Cardiac septum (tissue), 1 donor: ENCODE results near the gene EMSY. TPM values are rescaled to one million over a fixed set of nuclear protein-coding genes. Genes with fewer than 3 reads are reported as not detected.

Experiments used
- DNase-seq: peaks from one replicate; pipeline ENCODE4 v3.0.0-alpha.2; 2020; ENCODE audit warnings: low spot score
- intact Hi-C: fragments of 100-400 bp; cut with DNase I; formaldehyde crosslinking; loops from one replicate; pipeline ENCODE4 v1.14.0; 2022
- total RNA-seq: library from RNA; stranded (reverse); fragmentation: NEBNext Ultra II Directional; extraction: Animal tissue kit (Norgen Biotek cat#: 25700); gene quantifications from one replicate; pipeline ENCODE4 v1.2.1, GENCODE V29; 2021
- donor health status: DM: no; HTN: no; CAD: no.

The EMSY gene
- total RNA-seq, 1 donor from 2014 or later = 17.0 TPM

DNA sequence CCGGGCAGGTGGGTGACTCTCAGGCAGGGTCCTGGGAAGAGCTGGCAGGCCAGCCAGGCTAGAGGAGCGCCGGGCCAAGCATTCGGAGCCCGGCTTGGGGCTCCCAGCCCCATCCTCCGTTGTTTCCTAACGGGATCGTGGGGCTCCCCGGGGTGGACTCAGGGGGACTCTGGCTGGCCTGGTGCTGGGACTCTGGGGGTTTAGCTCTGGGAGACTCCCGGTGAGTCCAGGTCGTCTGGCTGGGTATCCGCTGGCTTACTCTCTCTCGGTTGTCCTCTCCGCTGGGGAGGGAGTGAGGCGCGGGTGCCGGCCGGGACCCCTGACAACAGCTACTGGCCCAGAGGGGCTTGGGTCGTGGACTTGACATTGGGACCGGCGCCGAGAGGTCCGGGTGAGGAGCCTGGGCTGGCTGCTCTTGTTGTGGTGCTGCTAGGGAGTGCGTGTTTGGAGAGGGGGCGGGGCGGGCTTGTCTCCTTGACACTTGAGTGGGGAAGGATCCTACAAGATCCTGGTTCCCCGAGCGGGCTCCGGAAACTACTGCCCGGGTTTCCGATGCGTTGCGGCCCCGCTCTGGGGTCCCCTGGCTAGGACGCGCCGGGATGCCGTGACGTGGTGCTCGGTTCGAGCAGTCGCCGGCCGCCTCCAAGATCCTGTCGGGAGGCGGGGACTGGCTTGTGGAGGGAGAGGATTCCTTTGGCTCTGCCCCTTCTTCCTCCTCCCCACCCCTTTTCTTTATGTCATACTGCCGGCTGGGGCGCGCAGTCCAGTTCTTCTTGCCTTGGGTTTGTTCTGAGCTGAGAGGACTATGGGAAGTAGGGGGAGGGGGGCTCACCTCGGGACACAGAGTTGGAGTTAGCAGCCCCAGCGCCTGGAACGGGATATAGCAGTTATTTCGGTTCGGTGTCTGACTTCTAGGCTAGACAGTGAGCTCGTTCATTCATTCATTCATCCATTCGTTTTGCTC lies 585 bp downstream of the EMSY start:
- intact Hi-C loops = loop anchor here (10.0 kb wide), 1 partner anchor 211 kb away; no protein-coding TSS in a partner anchor
- peak; percentile 81 for DNase-seq

DNA sequence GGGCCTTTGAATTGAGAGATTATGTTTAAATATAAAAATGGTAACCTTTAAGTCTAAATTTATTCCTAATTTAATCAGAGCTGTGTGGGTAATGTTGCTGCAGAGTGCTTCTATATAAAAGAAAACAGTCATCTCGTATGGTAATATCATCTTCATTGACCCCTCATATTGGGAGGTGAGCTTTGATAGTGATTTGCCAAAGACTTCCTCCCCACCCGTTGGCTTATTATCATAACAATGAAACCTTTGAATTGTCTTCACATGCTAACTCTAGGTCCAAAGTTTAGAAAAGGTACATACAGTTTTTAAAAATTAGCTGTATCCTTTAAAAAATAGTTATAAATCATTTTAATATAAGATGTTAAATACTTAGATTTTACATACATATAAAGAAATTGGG lies 3.7 kb downstream of the EMSY start:
- DNase-seq = no peak
- intact Hi-C loops = loop anchor here (10.0 kb wide), 1 partner anchor 214 kb away; no protein-coding TSS in a partner anchor

DNA sequence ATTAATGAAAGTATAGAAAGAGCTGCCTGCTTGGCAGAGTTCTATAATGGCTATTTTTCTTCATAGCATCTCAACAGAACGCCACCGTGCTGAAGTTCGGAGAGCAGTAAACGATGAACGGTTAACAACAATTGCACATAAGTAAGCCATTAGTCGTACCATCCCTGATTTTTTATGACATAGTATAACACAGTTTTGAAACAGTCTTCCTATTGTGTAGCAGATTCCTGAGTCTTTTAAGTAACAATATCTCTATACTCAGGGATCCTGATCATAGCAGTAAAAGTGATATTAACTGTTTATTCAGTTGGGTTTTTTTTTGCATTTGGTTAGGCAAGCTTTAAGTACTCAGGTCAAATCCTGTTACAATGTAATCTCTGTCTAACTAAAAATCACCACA lies 8.4 kb downstream of the EMSY start:
- DNase-seq = no peak
- intact Hi-C loops = no loop called here

DNA sequence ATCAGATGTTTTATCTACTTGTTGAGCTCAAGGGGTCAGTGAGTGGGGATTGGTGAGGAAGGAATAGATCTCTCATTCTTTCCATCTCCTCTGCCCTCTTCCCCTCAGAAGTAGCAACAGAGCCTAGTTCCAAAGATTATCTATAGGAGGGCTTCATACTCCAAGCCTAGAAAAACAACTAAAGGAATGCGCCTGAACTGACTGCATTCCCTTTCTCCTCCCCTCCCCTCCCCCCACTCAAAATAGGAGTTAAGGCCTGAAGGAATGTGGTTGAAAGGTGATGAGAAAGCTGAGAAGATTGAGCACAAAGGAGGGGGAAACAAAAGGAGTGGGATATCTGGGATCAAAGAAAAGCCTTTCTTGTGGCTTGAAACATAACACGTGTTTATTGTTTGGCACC lies 10.5 kb downstream of the EMSY start:
- intact Hi-C loops = no loop called here
- DNase-seq = no peak

DNA sequence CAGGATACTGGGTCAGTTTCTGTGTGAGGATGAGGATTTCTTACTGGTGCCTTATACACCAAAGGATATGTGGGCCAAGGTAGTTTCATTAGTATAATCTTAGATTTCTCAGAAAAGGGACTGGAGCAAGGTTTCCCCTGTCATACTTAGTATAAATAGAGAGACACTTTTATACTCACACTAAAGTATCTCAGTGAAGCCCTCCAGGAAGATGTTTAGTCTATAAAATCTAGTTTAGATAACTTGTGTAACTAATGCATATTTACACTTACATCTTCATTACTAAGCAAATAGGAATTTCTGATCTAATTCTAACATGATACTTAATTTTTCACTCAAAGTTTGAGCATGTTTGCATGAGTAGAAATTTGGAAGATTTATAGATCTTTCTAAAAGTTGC lies 11.1 kb downstream of the EMSY start:
- DNase-seq = no peak
- intact Hi-C loops = no loop called here

DNA sequence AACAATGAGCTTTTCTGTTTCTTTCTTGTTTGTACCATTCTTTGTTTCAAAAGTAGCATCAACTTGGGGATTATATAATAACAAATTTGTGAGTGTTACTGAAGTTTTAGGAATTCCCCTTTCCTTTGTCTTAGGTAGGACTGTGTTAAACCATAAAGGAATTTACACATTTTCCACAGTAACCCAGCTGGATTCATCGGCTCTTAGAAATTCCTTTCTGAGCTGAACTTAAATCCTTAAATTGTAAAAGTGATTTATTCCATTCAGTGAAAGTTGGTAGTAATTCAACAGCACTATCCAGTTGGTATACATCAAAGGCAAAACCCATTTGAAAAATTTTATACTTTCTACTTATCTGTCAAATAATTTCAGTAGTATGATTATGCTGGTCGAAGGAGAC lies 11.8 kb downstream of the EMSY start:
- intact Hi-C loops = no loop called here

DNA sequence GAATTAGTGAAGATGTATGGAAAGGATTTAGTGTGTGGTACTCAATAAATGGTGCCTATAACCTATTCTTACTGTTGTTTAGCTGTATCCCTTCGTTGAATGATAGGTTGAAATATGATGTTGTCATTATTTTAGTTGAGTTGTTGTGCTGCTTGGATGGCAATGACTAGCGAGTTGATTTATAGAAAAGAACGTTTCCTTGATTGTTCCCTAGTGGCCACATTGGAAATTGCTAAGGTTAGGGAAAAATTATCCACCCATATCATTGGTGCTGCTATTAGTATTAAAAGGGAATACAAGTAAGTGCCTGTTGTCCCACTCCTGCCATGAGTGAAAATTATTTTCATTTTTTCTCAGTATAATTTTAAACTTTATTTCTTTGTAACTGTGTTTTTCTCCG lies 14.5 kb downstream of the EMSY start:
- no peak for DNase-seq
- intact Hi-C loops = no loop called here

More for the DNA sequence above, 11.8 kb downstream of the EMSY start:
- no peak for DNase-seq

DNA sequence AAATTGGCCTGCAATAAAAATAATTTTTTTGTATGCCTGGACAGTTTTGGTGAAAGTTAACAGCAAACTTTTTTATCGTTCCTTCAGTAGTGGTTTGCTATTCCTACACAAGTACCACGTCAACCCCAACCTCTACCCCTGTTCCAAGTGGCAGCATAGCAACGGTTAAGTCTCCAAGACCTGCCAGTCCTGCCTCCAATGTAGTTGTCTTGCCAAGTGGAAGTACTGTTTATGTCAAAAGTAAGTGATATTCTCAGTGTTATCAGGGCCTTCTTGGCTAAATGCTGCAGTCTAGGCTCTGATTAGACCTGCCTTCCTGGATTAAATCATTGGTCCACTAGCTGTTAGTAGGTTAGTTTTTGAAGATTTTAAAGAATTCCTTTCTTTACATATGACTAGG lies 15.0 kb downstream of the EMSY start:
- intact Hi-C loops = no loop called here
- DNase-seq = no peak

DNA sequence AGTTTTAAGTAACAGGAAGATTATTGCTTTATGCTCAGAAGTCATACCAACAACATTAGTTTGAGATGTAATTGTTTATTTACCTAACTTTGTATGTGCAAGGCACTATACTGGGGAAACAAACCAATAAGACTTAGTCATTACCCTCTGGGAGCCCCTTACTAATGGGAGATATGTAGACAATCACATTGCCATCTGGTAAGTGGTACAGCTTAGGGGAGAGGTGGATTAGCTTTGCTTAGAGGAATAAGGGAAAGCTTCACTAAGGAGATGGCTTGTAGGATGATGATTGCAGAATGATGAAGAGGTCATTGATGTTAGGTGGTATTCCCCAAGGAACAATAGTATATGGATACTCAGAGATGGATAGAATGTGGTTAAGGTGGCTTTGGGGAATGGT lies 17.5 kb downstream of the EMSY start:
- DNase-seq = no peak
- intact Hi-C loops = no loop called here

DNA sequence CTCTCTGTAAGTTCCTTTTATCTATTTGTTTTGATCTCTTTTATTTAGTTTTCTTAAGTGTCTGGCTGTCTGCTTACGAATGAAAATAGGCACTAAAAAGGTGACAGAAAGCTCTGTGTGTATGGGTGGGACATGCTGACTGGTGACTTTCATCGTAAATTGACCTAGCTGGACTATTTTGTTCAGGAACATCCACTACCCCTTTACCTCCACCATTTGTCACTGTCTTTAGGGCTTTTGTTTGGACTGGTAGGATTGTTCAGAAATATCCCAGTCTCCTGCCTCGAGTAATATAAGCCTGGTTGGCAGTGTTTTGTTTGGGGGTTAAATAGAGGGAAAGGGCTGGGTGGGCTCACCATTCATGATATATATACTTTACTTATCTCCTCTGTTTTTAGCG lies 20.9 kb downstream of the EMSY start:
- DNase-seq = no peak
- intact Hi-C loops = no loop called here

DNA sequence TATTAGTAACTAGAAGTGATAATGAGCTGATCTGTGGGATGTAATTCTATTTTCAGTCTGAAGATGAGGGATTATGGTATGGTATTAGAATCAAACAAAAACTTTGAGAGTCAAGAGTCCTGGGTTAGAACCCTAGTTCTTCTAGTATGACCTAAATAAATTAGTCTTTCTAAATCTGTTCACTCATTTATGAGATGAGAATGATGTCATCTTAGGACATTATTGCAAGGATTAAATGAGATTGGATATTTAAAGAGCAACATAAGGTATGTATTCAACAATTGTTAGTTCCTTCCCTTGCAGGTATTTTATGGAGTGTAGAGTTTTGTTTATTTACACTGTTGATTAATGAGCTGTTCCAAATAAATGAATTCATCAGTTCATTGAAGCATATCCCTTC lies 21.8 kb downstream of the EMSY start:
- intact Hi-C loops = no loop called here
- DNase-seq = no peak

DNA sequence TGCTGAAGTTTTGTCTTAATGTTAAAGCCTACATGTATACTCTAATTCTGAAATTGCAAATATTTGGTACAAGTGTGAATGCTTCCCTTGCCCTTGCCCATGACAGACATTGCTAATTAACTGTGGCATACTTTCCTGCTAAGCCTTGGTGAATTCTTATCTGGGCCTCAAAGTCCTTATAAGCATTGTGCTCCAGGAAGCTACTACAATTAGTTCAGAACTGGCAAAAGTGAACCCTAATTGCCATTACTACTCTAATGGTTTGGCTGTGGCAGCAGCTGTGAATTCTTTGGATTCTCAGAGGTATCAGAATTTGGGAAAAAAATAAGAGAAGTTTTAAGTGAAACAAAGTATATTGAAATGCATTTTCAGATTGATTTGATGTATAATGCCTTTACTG lies 24.3 kb downstream of the EMSY start:
- DNase-seq = no peak
- intact Hi-C loops = no loop called here

DNA sequence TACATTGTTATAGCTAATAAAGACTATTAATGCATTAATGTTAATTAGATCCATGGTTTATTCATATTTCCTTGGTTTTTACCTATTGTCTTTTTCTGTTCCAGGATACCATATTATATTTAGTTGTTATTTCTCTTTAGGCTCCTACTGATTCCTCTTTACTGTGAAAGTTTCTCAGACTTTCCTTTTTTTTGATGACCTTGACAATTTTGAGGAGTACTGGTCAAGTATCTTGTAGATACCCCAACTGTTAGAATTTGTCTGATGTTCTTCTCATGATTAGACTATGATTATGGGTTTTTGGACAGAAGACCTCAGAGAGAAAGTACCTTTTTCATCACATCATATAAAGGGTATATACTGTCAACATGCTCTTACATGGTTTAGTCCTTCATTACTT lies 26.6 kb downstream of the EMSY start:
- intact Hi-C loops = no loop called here
- DNase-seq = no peak

DNA sequence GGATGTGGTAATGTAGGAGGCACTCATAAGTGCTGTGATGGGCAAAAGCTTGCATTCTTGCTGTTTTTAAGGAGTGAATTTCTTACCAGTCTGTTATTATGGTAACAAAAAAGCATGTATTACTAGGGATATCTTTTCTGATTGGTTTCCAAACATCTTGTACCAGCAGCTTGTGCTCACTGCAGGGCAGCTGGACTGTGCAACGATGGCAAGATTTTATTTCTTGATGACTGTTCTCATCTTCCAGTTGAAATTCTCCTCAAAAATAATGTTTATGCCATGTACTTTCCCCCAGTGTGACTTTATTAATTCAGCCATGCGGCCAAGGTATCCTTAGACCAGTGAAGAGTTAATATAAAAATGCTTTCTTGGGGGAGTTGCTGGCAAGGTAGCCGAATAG lies 35.4 kb downstream of the EMSY start:
- intact Hi-C loops = no loop called here
- DNase-seq = no peak

DNA sequence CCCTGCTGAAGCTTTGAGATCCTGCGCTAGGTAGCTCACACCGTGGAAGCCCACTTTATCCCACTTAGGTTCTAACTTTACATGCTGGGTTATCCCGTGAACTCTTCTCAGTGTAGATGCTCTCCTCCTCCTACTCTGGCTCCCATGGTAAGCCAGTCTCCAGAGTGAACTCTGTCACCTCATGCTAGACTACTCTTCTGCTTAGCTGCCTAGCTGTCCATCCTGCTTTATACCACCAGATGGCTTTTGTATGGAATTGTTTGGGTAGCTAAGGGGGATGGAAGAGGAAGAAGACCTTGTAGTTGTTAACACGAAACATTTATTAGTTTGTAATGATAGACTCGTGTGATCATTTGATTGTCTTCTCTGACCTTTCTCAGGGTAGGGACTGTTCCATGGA lies 46.8 kb downstream of the EMSY start:
- DNase-seq = no peak
- intact Hi-C loops = no loop called here

DNA sequence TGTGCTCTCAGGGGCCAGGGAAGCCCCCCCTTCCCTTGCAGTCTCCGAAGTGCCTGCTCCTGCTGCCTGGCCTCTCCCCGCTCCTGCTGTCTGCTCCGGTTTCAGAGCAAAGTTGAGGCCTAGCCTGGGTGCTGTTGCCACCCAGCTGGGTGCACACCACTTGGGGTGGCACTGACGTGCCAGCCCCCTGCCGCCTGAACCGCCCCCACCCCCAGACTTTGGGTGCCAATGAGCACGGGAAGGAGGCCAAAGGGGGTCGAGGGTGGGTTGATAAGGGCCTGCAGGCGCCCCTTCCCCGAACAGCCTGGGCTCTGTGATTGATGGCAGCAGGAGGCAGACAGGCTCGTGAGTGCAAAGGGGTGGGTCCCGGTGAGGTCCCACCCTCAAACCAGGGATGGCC lies 48.2 kb downstream of the EMSY start:
- DNase-seq = no peak
- intact Hi-C loops = no loop called here

DNA sequence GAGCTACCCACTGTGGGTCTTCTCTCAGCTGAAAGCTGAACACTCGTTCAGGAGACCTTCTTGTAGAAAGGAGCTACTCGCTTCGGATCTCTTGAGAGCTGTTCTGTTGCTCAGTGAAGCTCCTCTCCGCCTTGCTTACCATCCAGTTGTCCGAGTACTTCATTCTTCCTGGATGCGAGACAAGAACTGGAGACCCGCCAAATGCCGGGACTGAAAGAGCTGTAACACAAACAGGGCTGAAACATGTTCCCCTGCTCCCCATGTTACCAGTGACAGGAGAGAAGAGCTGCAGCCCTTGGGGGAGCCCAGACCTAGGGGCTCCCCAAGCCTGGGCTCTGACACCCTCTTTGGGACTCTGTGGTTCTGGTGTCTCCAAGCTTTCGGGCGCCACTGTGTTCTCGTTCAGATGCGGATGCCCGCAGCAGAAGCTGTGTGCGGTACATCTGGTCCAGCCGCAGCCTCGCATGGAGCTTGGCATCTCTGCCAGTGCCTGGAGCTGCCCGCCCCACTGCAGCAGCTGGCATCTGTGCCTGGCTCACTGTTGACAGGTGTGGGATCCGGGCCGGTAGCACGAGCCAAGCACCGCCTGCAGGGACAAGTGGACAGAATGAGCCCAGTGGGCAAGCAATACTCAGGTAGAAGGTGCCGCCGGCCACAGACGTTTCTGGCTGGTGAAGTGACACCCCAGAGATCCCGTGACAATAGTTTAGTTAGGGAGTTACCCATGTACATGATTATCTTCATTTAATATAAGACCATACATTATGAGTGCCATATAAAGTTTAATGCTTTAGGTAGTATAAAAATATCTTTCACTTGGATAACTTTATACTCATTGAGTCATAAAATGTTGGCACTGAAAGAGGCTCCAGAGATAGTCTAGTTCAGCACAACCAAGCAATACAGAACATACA lies 49.1 kb downstream of the EMSY start:
- intact Hi-C loops = no loop called here
- DNase-seq = no peak

DNA sequence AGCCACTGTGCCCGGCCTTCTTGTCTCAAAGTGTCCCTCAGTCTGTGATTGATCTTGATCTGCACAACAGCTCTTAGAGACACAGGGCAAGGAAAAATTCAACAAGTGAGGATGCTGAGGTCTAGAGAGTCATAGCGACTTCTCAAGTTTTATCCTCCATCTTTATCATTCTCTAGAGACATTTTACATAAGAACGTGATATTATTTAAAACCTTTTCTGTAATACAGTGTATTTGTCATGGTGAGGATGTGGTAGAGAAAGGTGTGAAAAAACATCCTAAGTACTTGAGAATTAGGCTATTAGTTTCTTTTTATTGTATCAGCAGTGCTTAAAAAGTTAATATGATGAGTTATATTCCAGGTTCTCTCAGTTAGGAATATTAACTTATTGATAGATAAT lies 50.2 kb downstream of the EMSY start:
- intact Hi-C loops = no loop called here
- DNase-seq = no peak

DNA sequence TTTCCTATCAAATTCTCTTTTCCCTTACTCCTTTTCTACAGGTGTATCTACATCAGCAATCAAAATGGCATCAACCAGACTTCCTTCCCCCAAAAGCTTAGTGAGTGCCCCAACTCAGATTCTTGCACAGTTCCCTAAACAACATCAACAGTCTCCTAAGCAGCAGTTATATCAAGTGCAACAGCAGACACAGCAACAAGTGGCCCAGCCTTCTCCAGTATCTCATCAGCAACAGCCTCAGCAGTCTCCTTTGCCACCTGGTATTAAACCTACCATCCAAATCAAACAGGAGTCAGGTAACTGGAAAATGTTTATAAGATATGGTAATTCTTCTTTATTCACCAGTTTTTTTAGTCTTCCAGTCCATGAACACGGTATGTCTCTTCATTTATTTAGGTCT lies 51.4 kb downstream of the EMSY start:
- intact Hi-C loops = no loop called here
- no peak for DNase-seq

DNA sequence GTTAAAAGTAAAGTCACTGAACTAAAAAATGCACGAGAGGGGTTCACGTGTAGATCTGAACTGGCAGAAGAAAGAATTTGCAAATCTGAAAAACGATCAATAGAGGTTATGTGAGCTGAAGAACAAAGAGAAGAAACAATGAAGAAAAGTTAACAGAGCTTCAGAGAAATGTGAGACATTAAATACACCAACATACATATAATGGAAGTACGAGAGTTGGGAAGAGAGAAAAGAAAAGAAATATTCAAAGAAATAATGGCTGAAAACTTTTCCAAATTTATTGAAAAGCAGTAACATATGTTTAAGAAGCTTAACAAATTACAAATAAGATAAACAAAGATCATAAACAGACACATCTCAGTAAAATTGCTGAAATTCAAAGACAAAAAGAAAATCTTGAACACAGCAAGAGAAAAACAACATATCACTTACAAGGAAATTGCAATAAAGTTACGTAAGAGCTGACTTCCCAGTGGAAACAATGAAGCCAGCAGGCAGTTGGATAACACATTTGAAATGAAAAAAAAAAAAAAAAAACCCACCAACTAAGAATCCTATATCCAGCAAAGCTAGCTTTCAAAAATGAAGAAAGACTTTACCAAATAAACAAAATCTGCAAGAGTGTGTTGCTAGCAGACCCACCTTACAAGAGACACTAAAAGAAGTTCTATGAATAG lies 56.8 kb downstream of the EMSY start:
- no peak for DNase-seq
- intact Hi-C loops = no loop called here
